SKM-1 (cell line): ENCODE measurements around the gene IFNL4.
"Not testable (repeated sequence)": the region's sequence is repeated elsewhere in the genome, so short reads cannot be mapped to it uniquely, and the experiment has no call there.

Source experiments
- DNase-seq: peaks from one replicate; lab custom pipeline; 2025; ENCODE audit not compliant: unreplicated experiment; lab: John Stamatoyannopoulos, UW

The IFNL4 gene

GRCh38 chr19:39248806-39249205, at the start of gene IFNL4:
IFNL4 (minus strand) TSS chr19:39248856.
- DNase-seq, result no peak

- DNase-seq, result no peak
These were observed 49.4 kb upstream of the IFNL4 start for GRCh38 chr19:39297931-39298634.

- no peak for DNase-seq
These were observed 48.2 kb upstream of the IFNL4 start for GRCh38 chr19:39296906-39297305.

- no peak for DNase-seq
These were observed 47.5 kb upstream of the IFNL4 start, which contains the start of gene IFNL1 for GRCh38 chr19:39296055-39296645. IFNL1 (plus strand) TSS chr19:39296407; CDS start chr19:39296422, 15 bp downstream.

GRCh38 chr19:39293394-39293793, 44.7 kb upstream of the IFNL4 start:
- no peak for DNase-seq

GRCh38 chr19:39284032-39284431, 35.4 kb upstream of the IFNL4 start:
- DNase-seq, result no peak

GRCh38 chr19:39282021-39282420, 33.4 kb upstream of the IFNL4 start:
- no peak for DNase-seq

GRCh38 chr19:39277598-39277997, 28.9 kb upstream of the IFNL4 start:
- no peak for DNase-seq

GRCh38 chr19:39276740-39277139, 28.1 kb upstream of the IFNL4 start:
- no peak for DNase-seq

GRCh38 chr19:39275578-39275977, 26.9 kb upstream of the IFNL4 start:
- no peak for DNase-seq

- not testable (repeated sequence) for DNase-seq
These were observed 25.2 kb upstream of the IFNL4 start for GRCh38 chr19:39273859-39274258.

- DNase-seq, result no peak
These were observed 21.6 kb upstream of the IFNL4 start for GRCh38 chr19:39270036-39270871.

GRCh38 chr19:39269369-39269768, 20.7 kb upstream of the IFNL4 start:
- DNase-seq, result not testable (repeated sequence)

GRCh38 chr19:39268531-39269223, 20.0 kb upstream of the IFNL4 start:
- DNase-seq, result not testable (repeated sequence)

GRCh38 chr19:39268085-39268484, 19.4 kb upstream of the IFNL4 start, which contains the start of gene IFNL2:
IFNL2 (plus strand) TSS chr19:39268396; CDS start chr19:39268569, 173 bp downstream.
- not testable (repeated sequence) for DNase-seq

GRCh38 chr19:39265321-39265916, 16.8 kb upstream of the IFNL4 start:
- no peak for DNase-seq

- DNase-seq, result no peak
These were observed 15.9 kb upstream of the IFNL4 start for GRCh38 chr19:39264306-39265290.

GRCh38 chr19:39263912-39264305, 15.3 kb upstream of the IFNL4 start:
- no peak for DNase-seq

- no peak for DNase-seq
These were observed 13.8 kb upstream of the IFNL4 start for GRCh38 chr19:39262496-39262895.
